ENCODE data around the gene NEDD1.

NEDD1 gene

GRCh38 chr12:96889273-96889933 lies 17.7 kb upstream of the NEDD1 start:
- no peak for DNase-seq
- H3K36me3 ChIP-seq = no peaks in the 10 kb centered on the region
- TF ChIP-seq CTCF (IDR thresholded peaks at IDR 0.05; ENCODE audit: low read depth, low read length) = no peak
- no peak overlapping the region for H3K27ac ChIP-seq
- no peak overlapping the region for H3K4me3 ChIP-seq (ENCODE audit: low read depth, low read length)
- H3K9me3 ChIP-seq (ENCODE audit: severe bottlenecking) = no peaks in the 10 kb centered on the region
- H3K27me3 ChIP-seq (ENCODE audit: insufficient read depth, low read depth, severe bottlenecking) = no peaks in the 10 kb centered on the region

GRCh38 chr12:96890331-96890730 lies 16.7 kb upstream of the NEDD1 start:
- no peaks in the 10 kb centered on the region for H3K36me3 ChIP-seq
- TF ChIP-seq CTCF (IDR thresholded peaks at IDR 0.05; ENCODE audit: low read depth, low read length) = no peak
- no peaks in the 10 kb centered on the region for H3K27me3 ChIP-seq (ENCODE audit: insufficient read depth, low read depth, severe bottlenecking)
- no peaks in the 10 kb centered on the region for H3K9me3 ChIP-seq (ENCODE audit: severe bottlenecking)
- H3K27ac ChIP-seq = no peak overlapping the region
- no peak for DNase-seq
- no peak overlapping the region for H3K4me3 ChIP-seq (ENCODE audit: low read depth, low read length)

- Histone ChIP-seq H3K4me3 (ENCODE audit: low read depth, low read length) (no peak overlapping the region), H3K27me3 (ENCODE audit: insufficient read depth, low read depth, severe bottlenecking) (no peaks in the 10 kb centered on the region), H3K36me3 (no peaks in the 10 kb centered on the region), H3K27ac (no peak overlapping the region), H3K9me3 (ENCODE audit: severe bottlenecking) (no peaks in the 10 kb centered on the region)
- no peak for DNase-seq
- TF ChIP-seq CTCF (IDR thresholded peaks at IDR 0.05; ENCODE audit: low read depth, low read length) = no peak
Observed at GRCh38 chr12:96892104-96892503, 15.0 kb upstream of the NEDD1 start.

- DNase-seq = no peak
- TF ChIP-seq CTCF (IDR thresholded peaks at IDR 0.05; ENCODE audit: low read depth, low read length) = no peak
- Histone ChIP-seq H3K27ac (no peak overlapping the region), H3K27me3 (ENCODE audit: insufficient read depth, low read depth, severe bottlenecking) (no peaks in the 10 kb centered on the region), H3K36me3 (no peaks in the 10 kb centered on the region), H3K9me3 (ENCODE audit: severe bottlenecking) (no peaks in the 10 kb centered on the region), H3K4me3 (ENCODE audit: low read depth, low read length) (no peak overlapping the region)
Observed at GRCh38 chr12:96897421-96897820, 9.6 kb upstream of the NEDD1 start.

GRCh38 chr12:96901175-96901574 lies 5.9 kb upstream of the NEDD1 start:
- Histone ChIP-seq H3K36me3 (no peaks in the 10 kb centered on the region), H3K27me3 (ENCODE audit: insufficient read depth, low read depth, severe bottlenecking) (no peaks in the 10 kb centered on the region), H3K4me3 (ENCODE audit: low read depth, low read length) (no peak overlapping the region), H3K27ac (no peak overlapping the region), H3K9me3 (ENCODE audit: severe bottlenecking) (no peaks in the 10 kb centered on the region)
- DNase-seq = no peak
- TF ChIP-seq CTCF (IDR thresholded peaks at IDR 0.05; ENCODE audit: low read depth, low read length) = no peak

GRCh38 chr12:96902076-96902475 lies 5.0 kb upstream of the NEDD1 start:
- no peak overlapping the region for H3K27ac ChIP-seq
- H3K36me3 ChIP-seq = no peaks in the 10 kb centered on the region
- H3K4me3 ChIP-seq (ENCODE audit: low read depth, low read length) = no peak overlapping the region
- TF ChIP-seq CTCF (IDR thresholded peaks at IDR 0.05; ENCODE audit: low read depth, low read length) = no peak
- DNase-seq = no peak
- no peaks in the 10 kb centered on the region for H3K27me3 ChIP-seq (ENCODE audit: insufficient read depth, low read depth, severe bottlenecking)
- no peaks in the 10 kb centered on the region for H3K9me3 ChIP-seq (ENCODE audit: severe bottlenecking)

All from WERI-Rb-1 (cell line).